Kasumi-1 (cell line): ENCODE data around the gene ZNF331.

Source experiments
- DNase-seq, 2 experiments: peaks; one replicate each; lab custom pipeline; 2025; lab: John Stamatoyannopoulos, UW

ZNF331 gene

GRCh38 chr19:53571339-53571738 lies 33.4 kb downstream of the ZNF331 start:
- no peak for DNase-seq

- DNase-seq = no peak
Observed at GRCh38 chr19:53576941-53577653, 39.2 kb downstream of the ZNF331 start.

GRCh38 chr19:53577968-53578367 lies 40.0 kb downstream of the ZNF331 start:
- DNase-seq = no peak

GRCh38 chr19:53579518-53579917 lies 41.6 kb downstream of the ZNF331 start:
- no peak for DNase-seq

- no peak for DNase-seq
Observed at GRCh38 chr19:53580871-53581835, 43.2 kb downstream of the ZNF331 start.

GRCh38 chr19:53581871-53582279 lies 43.9 kb downstream of the ZNF331 start:
- DNase-seq = no peak

GRCh38 chr19:53583181-53583580 lies 45.2 kb downstream of the ZNF331 start:
- DNase-seq = no peak

- no peak for DNase-seq
Observed at GRCh38 chr19:53586277-53586691, 48.3 kb downstream of the ZNF331 start.

- DNase-seq = no peak
Observed at GRCh38 chr19:53594811-53595509, 57.0 kb downstream of the ZNF331 start.

- DNase-seq = no peak
Observed at GRCh38 chr19:53595510-53595867, 57.5 kb downstream of the ZNF331 start.

GRCh38 chr19:53596056-53596455 lies 58.1 kb downstream of the ZNF331 start:
- DNase-seq = no peak

GRCh38 chr19:53597023-53597422 lies 59.1 kb downstream of the ZNF331 start:
- no peak for DNase-seq

GRCh38 chr19:53598361-53598760 lies 60.4 kb downstream of the ZNF331 start:
- DNase-seq = no peak

- DNase-seq = no peak
Observed at GRCh38 chr19:53600217-53600616, 62.3 kb downstream of the ZNF331 start.

- no peak for DNase-seq
Observed at GRCh38 chr19:53606031-53606430, 68.1 kb downstream of the ZNF331 start.

- DNase-seq = no peak
Observed at GRCh38 chr19:53608381-53608780, 70.4 kb downstream of the ZNF331 start.

- no peak for DNase-seq
Observed at GRCh38 chr19:53612762-53613526, 75.0 kb downstream of the ZNF331 start.

- no peak for DNase-seq
Observed at GRCh38 chr19:53621885-53622740, 84.2 kb downstream of the ZNF331 start.

- DNase-seq = no peak
Observed at GRCh38 chr19:53624771-53625545, 87.0 kb downstream of the ZNF331 start.

- no peak for DNase-seq
Observed at GRCh38 chr19:53626486-53626885, 88.5 kb downstream of the ZNF331 start.
